ENCODE measurements around the gene RCAN2.

GRCh38 chr6:46219661-46220060, 271.6 kb downstream of the RCAN2 start:
- no peak for TF ChIP-seq POLR2AphosphoS5 (IDR thresholded peaks at IDR 0.05; ENCODE audit: low read depth, low read length)
- TF ChIP-seq TAF1 (IDR thresholded peaks at IDR 0.05; ENCODE audit: borderline replicate concordance, low read depth, low read length), result no peak

Measured in GM12892 (cell line).